SK-N-SH (cell line): ENCODE data around the gene SELENOH. TPM values are rescaled to one million over a fixed set of nuclear protein-coding genes. Genes with fewer than 3 reads are reported as not detected.

ENCODE experiments used
- CTCF ChIA-PET: fragments of 300-600, 350-600 bp; formaldehyde crosslinking; extraction: SDS; loops from one replicate; lab custom pipeline; 2021; lab: Yijun Ruan, JAX
- POLR2A ChIA-PET: fragments of 350-600 bp; sonication (Branson Sonifier 250); formaldehyde crosslinking; extraction: SDS; loops from one replicate; lab custom pipeline; 2020; ENCODE audit warnings: antibody characterized with exemption, inconsistent platforms; lab: Yijun Ruan, JAX
- DNase-seq: peaks from one replicate; pipeline ENCODE4 v3.0.0; 2012
- H2AFZ ChIP-seq: fragments of 200-600 bp; sonication (generic); 2 replicates; pipeline ENCODE4 v1.8.1; 2016; ENCODE audit warnings: antibody characterized with exemption, mild to moderate bottlenecking, low read depth
- H3F3A ChIP-seq: fragments of 200-600 bp; sonication (generic); replicated peaks from 2 replicates; pipeline ENCODE3; 2016; ENCODE audit warnings: antibody characterized with exemption, mild to moderate bottlenecking; ENCODE audit not compliant: insufficient read depth
- H3K27ac ChIP-seq, 2 experiments: fragments of 200-500 bp in 1 of 2; fragments of 200-600 bp in 1 of 2; sonication (Bioruptor generic) in 1 of 2; sonication (generic), shearing (Covaris generic) in 1 of 2; 2 replicates each; pipeline versions ENCODE4 v1.5.1 to v1.6.1; 2014 to 2016; ENCODE audit warnings: low read depth in 2 of 2, inconsistent platforms in 1 of 2, low read length in 1 of 2, mild to moderate bottlenecking in 1 of 2, mixed read lengths in 1 of 2
- H3K27me3 ChIP-seq: fragments of 200-600 bp; sonication (generic), shearing (Covaris generic); 2 replicates; pipeline ENCODE4 v1.6.1; 2016; ENCODE audit warnings: mixed run types; ENCODE audit not compliant: insufficient read depth
- H3K36me3 ChIP-seq, 2 experiments: fragments of 200-500 bp in 1 of 2; fragments of 200-600 bp in 1 of 2; sonication (Bioruptor generic) in 1 of 2; sonication (generic) in 1 of 2; replicated peaks in 1 of 2; 2 replicates each; pipeline versions ENCODE3 to v1.5.1; 2014 to 2016; ENCODE audit warnings: low read length in 1 of 2, mild to moderate bottlenecking in 1 of 2; ENCODE audit not compliant: insufficient read depth in 2 of 2, control insufficient read depth in 1 of 2
- H3K4me1 ChIP-seq, 2 experiments: fragments of 200-500 bp in 1 of 2; fragments of 200-600 bp in 1 of 2; sonication (Bioruptor generic) in 1 of 2; sonication (generic), shearing (Covaris generic) in 1 of 2; 2 replicates each; pipeline versions ENCODE4 v1.5.1 to v1.6.1; 2014 to 2016; ENCODE audit warnings: low read depth in 1 of 2, low read length in 1 of 2, mixed run types in 1 of 2; ENCODE audit not compliant: insufficient read depth in 2 of 2, control insufficient read depth in 1 of 2
- H3K4me2 ChIP-seq: fragments of 200-600 bp; sonication (generic), shearing (Covaris generic); 2 replicates; pipeline ENCODE4 v1.6.1; 2017; ENCODE audit warnings: mixed run types
- H3K4me3 ChIP-seq, 2 experiments: fragments of 200-500 bp in 1 of 2; fragments of 200-600 bp in 1 of 2; sonication (Bioruptor generic) in 1 of 2; sonication (generic), shearing (Covaris generic) in 1 of 2; 2 replicates each; pipeline versions ENCODE4 v1.5.1 to v1.8.1; 2014 to 2016; ENCODE audit warnings: low read depth in 2 of 2, inconsistent platforms in 1 of 2, low read length in 1 of 2, mild to moderate bottlenecking in 1 of 2, mixed read lengths in 1 of 2, moderate library complexity in 1 of 2
- H3K79me2 ChIP-seq: fragments of 200-600 bp; sonication (generic); 2 replicates; pipeline ENCODE4 v1.8.1; 2017; ENCODE audit warnings: mild to moderate bottlenecking; ENCODE audit not compliant: insufficient read depth
- H3K9ac ChIP-seq: fragments of 200-600 bp; sonication (generic); 2 replicates; pipeline ENCODE4 v1.6.1; 2017; ENCODE audit warnings: mixed run types
- H3K9me2 ChIP-seq: fragments of 200-600 bp; sonication (generic); 2 replicates; pipeline ENCODE4 v1.6.1; 2017; ENCODE audit warnings: mixed run types
- H3K9me3 ChIP-seq: fragments of 200-600 bp; sonication (generic); 2 replicates; pipeline ENCODE4 v1.6.1; 2017; ENCODE audit warnings: mixed run types, mild to moderate bottlenecking, moderate library complexity
- H4K20me1 ChIP-seq: fragments of 200-600 bp; sonication (generic); 2 replicates; pipeline ENCODE4 v1.6.1; 2017; ENCODE audit warnings: mild to moderate bottlenecking, mixed run types; ENCODE audit not compliant: insufficient read depth
- CHD2 ChIP-seq: fragments of 150-350 bp; IDR thresholded peaks from 2 replicates; pipeline ENCODE4 v1.6.1; 2018; ENCODE audit warnings: low read length; ENCODE audit not compliant: partially characterized antibody
- CTCF ChIP-seq: fragments of 200-600 bp; sonication (generic); IDR thresholded peaks from 2 replicates; pipeline ENCODE4 v1.6.1; 2017; ENCODE audit warnings: antibody characterized with exemption, mild to moderate bottlenecking, moderate library complexity
- EP300 ChIP-seq, 2 experiments: IDR thresholded peaks; 2 replicates each; pipeline versions ENCODE4 v1.4.0 to v1.6.1; 2012; ENCODE audit warnings: borderline replicate concordance in 1 of 2, low read depth in 1 of 2, low read length in 1 of 2
- EZH2phosphoT487 ChIP-seq: fragments of 200-600 bp; sonication (generic); IDR thresholded peaks from 2 replicates; pipeline ENCODE4 v1.6.1; 2017; ENCODE audit warnings: low read depth, mixed run types, mild to moderate bottlenecking, antibody characterized with exemption, moderate library complexity, borderline replicate concordance
- FOSL2 ChIP-seq: IDR thresholded peaks from 2 replicates; pipeline ENCODE4 v1.4.0; 2012; ENCODE audit warnings: low read depth, mild to moderate bottlenecking, moderate library complexity, borderline replicate concordance
- FOXM1 ChIP-seq: IDR thresholded peaks from 2 replicates; pipeline ENCODE4 v1.4.0; 2012; ENCODE audit warnings: low read depth, mild to moderate bottlenecking
- GATA2 ChIP-seq: sonication (generic); formaldehyde crosslinking; IDR thresholded peaks from 2 replicates; pipeline ENCODE4 v1.5.0; 2020; ENCODE audit warnings: mild to moderate bottlenecking, missing genetic modification reagents
- JUND ChIP-seq: IDR thresholded peaks from 2 replicates; pipeline ENCODE4 v1.4.0; 2012
- NFIC ChIP-seq: IDR thresholded peaks from 2 replicates; pipeline ENCODE4 v1.4.0; 2012; ENCODE audit warnings: borderline replicate concordance
- PBX3 ChIP-seq: IDR thresholded peaks from 2 replicates; pipeline ENCODE4; 2012
- RAD21 ChIP-seq: IDR thresholded peaks from 2 replicates; pipeline ENCODE4 v1.6.1; 2012; ENCODE audit warnings: mild to moderate bottlenecking, low read length
- RCOR1 ChIP-seq: fragments of 150-350 bp; IDR thresholded peaks from 2 replicates; pipeline ENCODE4 v1.6.1; 2017; ENCODE audit warnings: antibody characterized with exemption, low read length
- RFX5 ChIP-seq: IDR thresholded peaks from 2 replicates; pipeline ENCODE4 v1.6.1; 2012; ENCODE audit warnings: mild to moderate bottlenecking, improper control_type of control experiment, low read length
- SMC3 ChIP-seq: IDR thresholded peaks from 2 replicates; pipeline ENCODE4 v1.6.1; 2012; ENCODE audit warnings: low read depth, low read length, improper control_type of control experiment
- TCF12 ChIP-seq: IDR thresholded peaks from 2 replicates; pipeline ENCODE4 v1.4.0; 2012
- TEAD4 ChIP-seq: IDR thresholded peaks from 2 replicates; pipeline ENCODE4 v1.4.0; 2012; ENCODE audit warnings: mild to moderate bottlenecking, borderline replicate concordance; ENCODE audit not compliant: insufficient read depth
- USF1 ChIP-seq: IDR thresholded peaks from 2 replicates; pipeline ENCODE4 v1.4.0; 2012; ENCODE audit warnings: low read depth, borderline replicate concordance
- ZBTB33 ChIP-seq: IDR thresholded peaks from 2 replicates; pipeline ENCODE4 v1.4.0; 2012; ENCODE audit warnings: low read depth, borderline replicate concordance
- polyA plus RNA-seq, 3 experiments: library from polyadenylated mRNA; depleted of rRNA; stranded (reverse); fragments of >200 nt; gene quantifications; 2 replicates each; pipeline ENCODE4 v1.2.3, GENCODE V29; 2012

The SELENOH gene
- polyA plus RNA-seq, 1 of the 3 experiments (the other 2 are of a cell fraction), result 333 TPM

GRCh38 chr11:57751176-57751575 is 9.9 kb downstream of the SELENOH start:
- H3K9me3 ChIP-seq, result no peaks in the 10 kb centered on the region
- H2AFZ ChIP-seq, result no peak overlapping the region
- H4K20me1 ChIP-seq, result no peaks in the 10 kb centered on the region
- no peaks in the 10 kb centered on the region for H3K79me2 ChIP-seq
- no peaks in the 10 kb centered on the region for H3K27me3 ChIP-seq
- H3K9me2 ChIP-seq, result no peaks in the 10 kb centered on the region
- TF ChIP-seq PBX3 (no peak), NFIC (no peak), GATA2 (no peak), EP300 (IDR thresholded peaks at IDR 0.05; ENCODE audit: borderline replicate concordance in 1 of 2, low read depth in 1 of 2, low read length in 1 of 2) (no peak), FOXM1 (no peak), SMC3 (no peak), USF1 (no peak), RCOR1 (no peak), EZH2phosphoT487 (no peak), CTCF (no peak), TEAD4 (no peak), TCF12 (no peak), ZBTB33 (no peak), FOSL2 (no peak), JUND (no peak), RAD21 (no peak), CHD2 (no peak), RFX5 (no peak)
- no peak overlapping the region for H3K9ac ChIP-seq
- H3K4me2 ChIP-seq, result no peak overlapping the region
- H3K4me1 ChIP-seq, result no peaks in the 10 kb centered on the region
- no peak overlapping the region for H3K4me3 ChIP-seq
- POLR2A ChIA-PET, result interaction anchor here (1.7 to 2.2 kb wide), 2 partner anchors 10 to 49 kb away, joined by 5 to 12 read pairs; partner anchors contain the start of gene SELENOH
- H3K36me3 ChIP-seq, result peaks cover 0 to 8% of the 10 kb centered on the region in 2 experiments
- peaks cover 11% of the 10 kb centered on the region for H3F3A ChIP-seq
- DNase-seq, result no peak
- CTCF ChIA-PET, result interaction anchor here (0.7 to 13.2 kb wide), 10 partner anchors 8 to 762 kb away, joined by 3 to 142 read pairs (median 3); no protein-coding TSS in a partner anchor
- no peak overlapping the region for H3K27ac ChIP-seq
